Measurements from ENCODE around the gene NINJ1. TPM values are rescaled to one million over a fixed set of nuclear protein-coding genes. Genes with fewer than 3 reads are reported as not detected.

The NINJ1 gene
- total and polyA plus RNA-seq, 2 of the 13 experiments (the other 11 are each of a cell fraction or from before 2014, with no cell fraction given): 81.2 to 92.1 TPM

- TF ChIP-seq ZNF407 (CRISPR knock-in tag; IDR thresholded peaks at IDR 0.05; ENCODE audit: not compliant biosample characterization): no peak
- TF ChIP-seq, protein P1, sequence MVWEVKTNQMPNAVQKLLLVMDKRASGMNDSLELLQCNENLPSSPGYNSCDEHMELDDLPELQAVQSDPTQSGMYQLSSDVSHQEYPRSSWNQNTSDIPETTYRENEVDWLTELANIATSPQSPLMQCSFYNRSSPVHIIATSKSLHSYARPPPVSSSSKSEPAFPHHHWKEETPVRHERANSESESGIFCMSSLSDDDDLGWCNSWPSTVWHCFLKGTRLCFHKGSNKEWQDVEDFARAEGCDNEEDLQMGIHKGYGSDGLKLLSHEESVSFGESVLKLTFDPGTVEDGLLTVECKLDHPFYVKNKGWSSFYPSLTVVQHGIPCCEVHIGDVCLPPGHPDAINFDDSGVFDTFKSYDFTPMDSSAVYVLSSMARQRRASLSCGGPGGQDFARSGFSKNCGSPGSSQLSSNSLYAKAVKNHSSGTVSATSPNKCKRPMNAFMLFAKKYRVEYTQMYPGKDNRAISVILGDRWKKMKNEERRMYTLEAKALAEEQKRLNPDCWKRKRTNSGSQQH (CRISPR knock-in tag; IDR thresholded peaks at IDR 0.05; ENCODE audit: low read depth): no peak
- TF ChIP-seq ZNF775 (CRISPR knock-in tag; IDR thresholded peaks at IDR 0.05; ENCODE audit: borderline replicate concordance): no peak
- TF ChIP-seq CBX2 (IDR thresholded peaks at IDR 0.05; ENCODE audit: low read depth, low read length): no peak
- TF ChIP-seq CBX2 (CRISPR knock-in tag; IDR thresholded peaks at IDR 0.05; ENCODE audit: low read depth): no peak
- TF ChIP-seq GLI4 (CRISPR knock-in tag; IDR thresholded peaks at IDR 0.05; ENCODE audit: borderline replicate concordance): no peak
- TF ChIP-seq AGO2 (optimal IDR thresholded peaks at IDR 0.05; ENCODE audit: low read depth, low read length): no peak
- no peak for TF ChIP-seq SYNCRIP (IDR thresholded peaks at IDR 0.05; ENCODE audit: insufficient read depth, low read depth, low read length)
- no peak for TF ChIP-seq ZNF850 (CRISPR knock-in tag; conservative IDR thresholded peaks at IDR 0.05)
- TF ChIP-seq TRIM22 (IDR thresholded peaks at IDR 0.05): no peak
- TF ChIP-seq POLR2G (IDR thresholded peaks at IDR 0.05; ENCODE audit: low read depth, low read length): peak; percentile 55; the same call in 1 of the 2 replicates
- TF ChIP-seq USF2 (IDR thresholded peaks at IDR 0.05; ENCODE audit: low read depth, low read length): no peak
- no peak for TF ChIP-seq USF2 (CRISPR knock-in tag; IDR thresholded peaks at IDR 0.05; ENCODE audit: borderline replicate concordance)
- no peak for TF ChIP-seq PRPF4 (IDR thresholded peaks at IDR 0.05; ENCODE audit: low read depth, low read length, poor library complexity, severe bottlenecking)
- no peak for TF ChIP-seq NAIF1 (CRISPR knock-in tag; IDR thresholded peaks at IDR 0.05; ENCODE audit: borderline replicate concordance)
These were observed 17.7 kb downstream of the NINJ1 start (continued) for GRCh38 chr9:93116072-93116961.
